B cell (primary cell): ENCODE measurements around the gene PARP8. TPM values are rescaled to one million over a fixed set of nuclear protein-coding genes. Genes with fewer than 3 reads are reported as not detected.

ENCODE experiments used
- ATAC-seq: fragments of 200-7000 bp; cut with Tn5 transposase; one replicate; pipeline ENCODE4 v1.10.0; 2021; ENCODE audit warnings: low read depth, mild to moderate bottlenecking, moderate number of reproducible peaks, moderate library complexity
- CTCF ChIA-PET: fragments of 350-600 bp; sonication (Branson Sonifier 250); formaldehyde crosslinking; loops from one replicate; lab custom pipeline; 2021; ENCODE audit warnings: antibody characterized with exemption, inconsistent platforms; lab: Charles Lee
- POLR2A ChIA-PET: fragments of 350-600 bp; sonication (Branson Sonifier 250); formaldehyde crosslinking; loops from one replicate; lab custom pipeline; 2021; ENCODE audit warnings: antibody characterized with exemption; lab: Charles Lee
- DNase-seq: peaks from one replicate; pipeline ENCODE4 v3.0.0; 2013
- H2AFZ ChIP-seq: 2 replicates; pipeline ENCODE4 v1.6.1; 2012; ENCODE audit warnings: mild to moderate bottlenecking, low read depth, low read length; ENCODE audit not compliant: insufficient read depth, poor library complexity, severe bottlenecking
- H3K27ac ChIP-seq, 2 donors: 1 replicate in 1 of 2; 2 replicates in 1 of 2; pipeline ENCODE4 v1.5.1; 2012 to 2013; ENCODE audit warnings: low read length in 2 of 2, mild to moderate bottlenecking in 2 of 2, moderate library complexity in 1 of 2
- H3K27me3 ChIP-seq, 4 experiments: fragments of 200-600 bp in 1 of 4; sonication (generic) in 1 of 4; replicated peaks in 1 of 4; 1 replicate in 2 of 4; 2 replicates in 2 of 4; pipeline versions ENCODE4 v1.6.1 to v1.7.0; 2013 to 2016; ENCODE audit warnings: low read length in 3 of 4, mild to moderate bottlenecking in 2 of 4, mixed read lengths in 1 of 4, moderate library complexity in 1 of 4; ENCODE audit not compliant: insufficient read depth in 4 of 4, control insufficient read depth in 3 of 4; ENCODE audit errors: control extremely low read depth in 1 of 4
- H3K36me3 ChIP-seq, 2 experiments: replicated peaks in 1 of 2; 1 replicate in 1 of 2; 2 replicates in 1 of 2; pipeline versions ENCODE4 v1.6.1 to v1.7.1; 2013; ENCODE audit warnings: low read length in 1 of 2; ENCODE audit not compliant: insufficient read depth in 2 of 2, control insufficient read depth in 1 of 2; ENCODE audit errors: control extremely low read depth in 1 of 2, extremely low read depth in 1 of 2
- H3K4me1 ChIP-seq, 2 donors: fragments of 200-600 bp in 1 of 2; sonication (generic) in 1 of 2; 1 replicate in 1 of 2; 2 replicates in 1 of 2; pipeline versions ENCODE4 v1.5.1 to v1.6.1; 2013 to 2017; ENCODE audit warnings: low read length in 2 of 2; ENCODE audit not compliant: control insufficient read depth in 2 of 2, insufficient read depth in 2 of 2
- H3K4me2 ChIP-seq: replicated peaks from 2 replicates; pipeline ENCODE3; 2012; ENCODE audit warnings: mild to moderate bottlenecking, low read depth, low read length; ENCODE audit not compliant: poor library complexity, severe bottlenecking
- H3K4me3 ChIP-seq, 5 experiments: fragments of 200-600 bp in 1 of 5; sonication (generic) in 1 of 5; 1 replicate in 3 of 5; 2 replicates in 2 of 5; pipeline versions ENCODE4 v1.5.1 to v1.7.0; 2011 to 2016; ENCODE audit warnings: low read length in 4 of 5, mild to moderate bottlenecking in 4 of 5, low read depth in 2 of 5, control low read depth in 1 of 5, moderate library complexity in 1 of 5; ENCODE audit not compliant: insufficient read depth in 1 of 5; ENCODE audit errors: control extremely low read depth in 1 of 5, extremely low read depth in 1 of 5
- H3K79me2 ChIP-seq: fragments of 200-600 bp; sonication (generic); one replicate; pipeline ENCODE4 v1.6.0; 2016; ENCODE audit warnings: low read length; ENCODE audit not compliant: control insufficient read depth, insufficient read depth
- H3K9ac ChIP-seq: fragments of 200-600 bp; sonication (generic); 2 replicates; pipeline ENCODE4 v1.6.1; 2017; ENCODE audit warnings: mild to moderate bottlenecking, low read length, moderate library complexity
- H3K9me3 ChIP-seq, 3 donors: one replicate each; pipeline versions ENCODE4 v1.6.1 to v1.7.1; 2013; ENCODE audit warnings: low read length in 2 of 3; ENCODE audit not compliant: control insufficient read depth in 2 of 3, insufficient read depth in 1 of 3; ENCODE audit errors: control extremely low read depth in 1 of 3
- H4K20me1 ChIP-seq: 2 replicates; pipeline ENCODE4 v1.6.0; 2012; ENCODE audit warnings: mild to moderate bottlenecking, low read length; ENCODE audit not compliant: insufficient read depth, control insufficient read depth, poor library complexity, severe bottlenecking
- H3K27ac Mint-ChIP-seq: one replicate; pipeline ENCODE4 v1.8.0; 2021; ENCODE audit warnings: mixed read lengths
- H3K27me3 Mint-ChIP-seq: one replicate; pipeline ENCODE4 v1.8.0; 2021; ENCODE audit warnings: mixed read lengths
- H3K4me1 Mint-ChIP-seq: one replicate; pipeline ENCODE4 v1.8.0; 2021; ENCODE audit warnings: mixed read lengths
- H3K4me3 Mint-ChIP-seq: one replicate; pipeline ENCODE4 v1.8.0; 2021; ENCODE audit warnings: mixed read lengths
- H3K9me3 Mint-ChIP-seq: one replicate; pipeline ENCODE4 v1.8.0; 2022; ENCODE audit warnings: mixed read lengths; ENCODE audit not compliant: insufficient read depth
- EZH2 ChIP-seq: IDR thresholded peaks from 2 replicates; pipeline ENCODE4 v1.6.1; 2012; ENCODE audit warnings: borderline replicate concordance, low read depth, mild to moderate bottlenecking, moderate library complexity, low read length; ENCODE audit not compliant: insufficient read depth, poor library complexity, severe bottlenecking
- WGBS: methylation state at CpG from one replicate; pipeline ENCODE4 v1.1.5; 2013; ENCODE audit warnings: missing lambda C conversion rate; ENCODE audit not compliant: insufficient coverage; 5-methylcytosine and 5-hydroxymethylcytosine counted together
- intact Hi-C: fragments of 100-400 bp; cut with micrococcal nuclease; formaldehyde crosslinking; loops from one replicate; pipeline ENCODE4 v1.10.0; 2022
- polyA plus RNA-seq: library from polyadenylated mRNA; depleted of rRNA; stranded (reverse); fragments of >200 nt; gene quantifications from 2 replicates; pipeline ENCODE4 v1.2.3, GENCODE V29; 2012
- total RNA-seq, 2 donors: library from RNA; stranded (reverse); fragments of 120-200 nt in 1 of 2; gene quantifications; 1 replicate in 1 of 2; 2 replicates in 1 of 2; pipeline versions ENCODE4 v1.2.3 to v1.2.4, GENCODE V29; 2013 to 2022
- TF ChIP-seq, protein P1 (sequence below): fragments of 200-600 bp; IDR thresholded peaks from one replicate; pipeline ENCODE4 v1.8.0; 2022; ENCODE audit warnings: antibody characterized with exemption, mild to moderate bottlenecking

PARP8 gene
- total and polyA plus RNA-seq, 2 donors (not counting 1 experiment from before 2014, with no cell fraction given), result 36.2 to 83.6 TPM

DNA sequence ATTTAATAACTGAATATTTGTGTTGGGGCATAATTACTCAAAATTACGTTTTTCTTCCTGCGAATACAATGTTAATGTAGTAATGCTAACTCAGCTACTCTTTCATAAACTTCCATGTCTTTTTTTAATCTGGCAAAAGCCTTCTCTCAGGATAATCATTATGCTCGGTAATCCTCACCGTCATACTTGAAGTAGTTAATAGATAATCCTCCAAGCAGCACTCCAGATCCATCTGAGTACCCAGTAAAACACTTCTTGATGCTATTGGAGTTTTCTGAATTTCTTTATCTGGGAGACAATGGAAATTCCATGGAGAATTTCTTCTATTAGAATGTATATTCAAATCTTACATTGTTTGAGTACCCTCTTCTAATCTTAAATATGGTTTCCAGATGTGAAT is 34.3 kb downstream of the PARP8 start:
- H3K4me3 Mint-ChIP-seq, result no peak overlapping the region
- intact Hi-C loops, result no loop called here
- Histone ChIP-seq H3K4me3 (no peak overlapping the region), H3K4me2 (no peak overlapping the region), H3K9me3 (peaks cover 0 to 6% (median 0%) of the 10 kb centered on the region in 3 donors), H3K9ac (no peak overlapping the region), H3K79me2 (peaks cover 97% of the 10 kb centered on the region), H2AFZ (no peak overlapping the region), H4K20me1 (peaks cover 11% of the 10 kb centered on the region), H3K27ac (no peak overlapping the region), H3K27me3 (no peaks in the 10 kb centered on the region), H3K36me3 (peaks cover 0 to 2% of the 10 kb centered on the region in 2 experiments), H3K4me1 (peaks cover 13 to 16% of the 10 kb centered on the region in 2 donors)
- DNase-seq, result no peak
- peaks cover 42% of the 10 kb centered on the region for H3K4me1 Mint-ChIP-seq
- no CpG with 5 or more reads among the region's 4 CpGs for WGBS
- ChIA-PET CTCF (no interaction called here), POLR2A (no interaction called here)
- H3K27me3 Mint-ChIP-seq, result no peaks in the 10 kb centered on the region
- ATAC-seq, result no peak
- no peak for TF ChIP-seq EZH2
- H3K27ac Mint-ChIP-seq, result no peak overlapping the region
- no peaks in the 10 kb centered on the region for H3K9me3 Mint-ChIP-seq

GRCh38 chr5:50702615-50703366 is 36.4 kb downstream of the PARP8 start:
- H3K4me1 ChIP-seq, result peaks cover 9 to 12% of the 10 kb centered on the region in 2 donors
- ATAC-seq (peak; percentile 41), DNase-seq (peak; percentile 23)
- Mint-ChIP-seq H3K4me1 (peaks cover 34% of the 10 kb centered on the region), H3K27me3 (no peaks in the 10 kb centered on the region), H3K4me3 (no peak overlapping the region), H3K27ac (peak overlapping the region; percentile 66), H3K9me3 (no peaks in the 10 kb centered on the region)
- no peak overlapping the region for H3K4me3 ChIP-seq
- H4K20me1 ChIP-seq, result peaks cover 11% of the 10 kb centered on the region
- H3K79me2 ChIP-seq, result peaks cover 91% of the 10 kb centered on the region
- peaks cover 0 to 2% of the 10 kb centered on the region in 2 experiments for H3K36me3 ChIP-seq
- POLR2A ChIA-PET, result no interaction called here
- H3K9me3 ChIP-seq, result peaks cover 0 to 6% (median 0%) of the 10 kb centered on the region in 3 donors
- H3K9ac ChIP-seq, result no peak overlapping the region
- WGBS, result 100% methylated on average over 1 of the region's 9 CpGs
- TF ChIP-seq EZH2, result no peak
- TF ChIP-seq, protein P1, sequence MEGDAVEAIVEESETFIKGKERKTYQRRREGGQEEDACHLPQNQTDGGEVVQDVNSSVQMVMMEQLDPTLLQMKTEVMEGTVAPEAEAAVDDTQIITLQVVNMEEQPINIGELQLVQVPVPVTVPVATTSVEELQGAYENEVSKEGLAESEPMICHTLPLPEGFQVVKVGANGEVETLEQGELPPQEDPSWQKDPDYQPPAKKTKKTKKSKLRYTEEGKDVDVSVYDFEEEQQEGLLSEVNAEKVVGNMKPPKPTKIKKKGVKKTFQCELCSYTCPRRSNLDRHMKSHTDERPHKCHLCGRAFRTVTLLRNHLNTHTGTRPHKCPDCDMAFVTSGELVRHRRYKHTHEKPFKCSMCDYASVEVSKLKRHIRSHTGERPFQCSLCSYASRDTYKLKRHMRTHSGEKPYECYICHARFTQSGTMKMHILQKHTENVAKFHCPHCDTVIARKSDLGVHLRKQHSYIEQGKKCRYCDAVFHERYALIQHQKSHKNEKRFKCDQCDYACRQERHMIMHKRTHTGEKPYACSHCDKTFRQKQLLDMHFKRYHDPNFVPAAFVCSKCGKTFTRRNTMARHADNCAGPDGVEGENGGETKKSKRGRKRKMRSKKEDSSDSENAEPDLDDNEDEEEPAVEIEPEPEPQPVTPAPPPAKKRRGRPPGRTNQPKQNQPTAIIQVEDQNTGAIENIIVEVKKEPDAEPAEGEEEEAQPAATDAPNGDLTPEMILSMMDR, result no peak
- CTCF ChIA-PET, result interaction anchor here (0.7 kb wide), 1 partner anchor 271 kb away, joined by 3 read pairs; no protein-coding TSS in a partner anchor
- no peaks in the 10 kb centered on the region for H3K27me3 ChIP-seq
- peak overlapping the region; percentile 16 for H3K4me2 ChIP-seq
- H3K27ac ChIP-seq, result no peak overlapping the region
- intact Hi-C loops, result no loop called here
- no peak overlapping the region for H2AFZ ChIP-seq
